ENCODE data around the gene CD58. TPM values are rescaled to one million over a fixed set of nuclear protein-coding genes. Genes with fewer than 3 reads are reported as not detected.

Gene CD58
- polyA plus RNA-seq, 2 donors = 21.2 to 25.3 TPM

DNA sequence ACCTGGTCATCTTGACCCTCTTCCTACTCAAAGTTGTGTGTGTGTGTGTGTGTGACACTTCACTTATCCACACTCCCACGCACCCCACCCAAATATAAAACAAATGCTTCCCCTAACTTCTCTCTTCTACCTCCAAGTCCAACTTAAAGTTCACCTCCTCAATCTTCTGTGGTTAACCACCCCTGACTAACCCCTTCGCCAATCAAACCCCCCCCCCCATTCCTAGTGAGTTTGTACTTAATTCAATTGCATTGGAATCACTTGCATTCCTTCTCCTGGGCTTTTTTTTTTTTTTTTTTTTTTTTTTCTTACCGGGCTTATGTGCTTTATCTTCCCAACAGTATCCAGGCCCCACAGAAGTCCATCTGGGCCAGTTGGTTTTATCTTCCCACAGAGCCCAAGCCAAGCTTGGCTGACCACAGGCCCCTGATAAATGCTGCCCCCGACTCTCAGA lies 78.4 kb downstream of the CD58 start:
- WGBS, 2 donors = 67 to 79% methylated on average over 4 of the region's 4 CpGs
- no peaks in the 10 kb centered on the region for H3K36me3 ChIP-seq (ENCODE audit: control insufficient read depth in 2 of 2, insufficient read depth in 2 of 2, low read length in 1 of 2)
- H3K9me3 ChIP-seq (ENCODE audit: control insufficient read depth in 2 of 2, insufficient read depth in 1 of 2, low read depth in 1 of 2, low read length in 1 of 2) = no peaks in the 10 kb centered on the region
- peaks cover 0 to 3% of the 10 kb centered on the region in 2 donors for H3K4me1 ChIP-seq (ENCODE audit: control insufficient read depth in 2 of 2, insufficient read depth in 2 of 2, low read length in 1 of 2)
- no peak overlapping the region for H3K4me3 ChIP-seq (ENCODE audit: low read depth in 1 of 2, low read length in 2 of 2)
- no peak overlapping the region for H3K27ac ChIP-seq (ENCODE audit: low read depth in 2 of 2, low read length in 1 of 2)
- H3K27me3 ChIP-seq (ENCODE audit: control insufficient read depth in 1 of 2, insufficient read depth in 2 of 2, low read length in 2 of 2) = no peaks in the 10 kb centered on the region

DNA sequence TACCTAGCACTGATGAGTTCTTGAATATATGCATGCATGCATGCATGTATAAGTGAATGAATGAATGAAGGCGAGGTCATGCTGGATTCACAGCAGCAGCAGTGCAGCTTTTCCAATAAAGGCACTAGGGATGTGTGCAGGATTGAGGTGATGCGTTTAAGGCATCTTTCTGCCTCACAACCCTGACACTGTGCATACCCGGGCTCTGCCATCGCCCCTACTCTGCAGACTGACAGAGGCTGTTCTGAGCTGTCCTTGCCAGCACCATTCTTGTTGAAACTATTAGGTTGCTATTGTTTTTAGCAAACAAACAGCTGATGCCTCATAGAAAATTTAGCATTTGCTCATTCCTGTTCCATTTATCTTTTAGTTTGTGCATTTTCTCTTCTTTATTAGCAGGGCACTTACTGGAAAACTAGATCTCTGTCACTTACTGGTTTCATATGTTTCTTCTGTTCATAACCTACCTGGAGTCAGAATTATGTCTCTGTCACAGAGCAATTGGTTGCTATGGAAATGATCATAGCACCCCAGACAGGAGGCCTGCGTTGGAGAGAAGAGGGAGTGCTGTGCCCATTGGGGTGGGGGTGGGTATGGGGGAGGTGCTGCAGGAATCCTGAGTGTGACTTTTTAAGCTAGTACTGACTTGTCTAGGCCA lies 79.0 kb downstream of the CD58 start:
- H3K4me1 ChIP-seq (ENCODE audit: control insufficient read depth in 2 of 2, insufficient read depth in 2 of 2, low read length in 1 of 2) = peaks cover 0 to 3% of the 10 kb centered on the region in 2 donors
- 86 to 91% methylated on average over 5 of the region's 5 CpGs for WGBS, 2 donors
- H3K36me3 ChIP-seq (ENCODE audit: control insufficient read depth in 2 of 2, insufficient read depth in 2 of 2, low read length in 1 of 2) = no peaks in the 10 kb centered on the region
- no peaks in the 10 kb centered on the region for H3K9me3 ChIP-seq (ENCODE audit: control insufficient read depth in 2 of 2, insufficient read depth in 1 of 2, low read depth in 1 of 2, low read length in 1 of 2)
- no peak overlapping the region for H3K27ac ChIP-seq (ENCODE audit: low read depth in 2 of 2, low read length in 1 of 2)
- no peak overlapping the region for H3K4me3 ChIP-seq (ENCODE audit: low read depth in 1 of 2, low read length in 2 of 2)
- no peaks in the 10 kb centered on the region for H3K27me3 ChIP-seq (ENCODE audit: control insufficient read depth in 1 of 2, insufficient read depth in 2 of 2, low read length in 2 of 2)

DNA sequence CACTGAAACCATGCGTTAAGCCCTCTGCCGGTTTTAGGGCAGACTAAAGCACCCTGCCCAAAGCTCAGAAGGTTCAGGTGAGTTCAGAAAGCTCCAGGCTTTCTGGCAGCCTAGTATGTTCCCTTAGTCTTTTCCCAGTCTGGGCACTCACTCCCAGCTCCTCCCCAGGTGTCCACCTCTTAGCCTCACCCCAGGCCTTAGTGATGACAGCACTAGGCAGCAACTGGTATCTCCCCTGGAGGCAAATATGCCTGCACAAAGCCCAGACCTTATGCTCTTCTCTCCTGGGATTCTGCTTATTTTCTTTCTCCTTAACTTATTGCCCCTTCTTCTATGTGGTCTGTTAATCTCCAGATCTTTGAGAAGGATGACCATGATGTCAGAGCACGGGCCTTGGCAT lies 80.2 kb downstream of the CD58 start:
- Histone ChIP-seq H3K4me3 (ENCODE audit: low read depth in 1 of 2, low read length in 2 of 2) (no peak overlapping the region), H3K9me3 (ENCODE audit: control insufficient read depth in 2 of 2, insufficient read depth in 1 of 2, low read depth in 1 of 2, low read length in 1 of 2) (no peaks in the 10 kb centered on the region), H3K27me3 (ENCODE audit: control insufficient read depth in 1 of 2, insufficient read depth in 2 of 2, low read length in 2 of 2) (no peaks in the 10 kb centered on the region), H3K4me1 (ENCODE audit: control insufficient read depth in 2 of 2, insufficient read depth in 2 of 2, low read length in 1 of 2) (peaks cover 0 to 3% of the 10 kb centered on the region in 2 donors), H3K36me3 (ENCODE audit: control insufficient read depth in 2 of 2, insufficient read depth in 2 of 2, low read length in 1 of 2) (no peaks in the 10 kb centered on the region), H3K27ac (ENCODE audit: low read depth in 2 of 2, low read length in 1 of 2) (no peak overlapping the region)
- WGBS, 2 donors = 77 to 83% methylated on average over 3 of the region's 3 CpGs

DNA sequence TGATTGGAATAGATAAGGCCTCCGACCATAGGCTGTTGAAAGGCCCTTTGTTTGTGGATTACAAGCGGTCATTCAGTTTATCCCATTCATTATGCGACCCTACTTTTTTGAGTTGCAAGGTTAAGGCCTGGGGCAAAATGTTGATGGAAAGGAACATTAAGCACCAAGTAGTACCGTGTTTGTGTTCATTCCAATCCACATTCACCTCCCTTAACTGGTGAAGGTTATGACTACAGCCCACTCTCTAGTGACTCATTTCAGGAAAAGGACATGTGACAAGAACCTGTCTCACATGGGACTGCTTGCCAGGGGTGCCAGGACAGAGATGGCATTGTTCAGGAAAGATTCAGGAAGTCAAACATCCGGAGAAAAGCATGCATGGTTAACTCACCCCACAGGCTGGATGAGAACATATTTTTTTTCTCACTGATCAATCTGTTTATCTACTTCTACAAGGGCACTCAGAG lies 81.6 kb downstream of the CD58 start:
- H3K27me3 ChIP-seq (ENCODE audit: control insufficient read depth in 1 of 2, insufficient read depth in 2 of 2, low read length in 2 of 2) = no peaks in the 10 kb centered on the region
- H3K4me3 ChIP-seq (ENCODE audit: low read depth in 1 of 2, low read length in 2 of 2) = no peak overlapping the region
- no peak overlapping the region for H3K27ac ChIP-seq (ENCODE audit: low read depth in 2 of 2, low read length in 1 of 2)
- peaks cover 0 to 3% of the 10 kb centered on the region in 2 donors for H3K4me1 ChIP-seq (ENCODE audit: control insufficient read depth in 2 of 2, insufficient read depth in 2 of 2, low read length in 1 of 2)
- no peaks in the 10 kb centered on the region for H3K36me3 ChIP-seq (ENCODE audit: control insufficient read depth in 2 of 2, insufficient read depth in 2 of 2, low read length in 1 of 2)
- 60 to 64% methylated on average over 5 of the region's 5 CpGs for WGBS, 2 donors
- H3K9me3 ChIP-seq (ENCODE audit: control insufficient read depth in 2 of 2, insufficient read depth in 1 of 2, low read depth in 1 of 2, low read length in 1 of 2) = no peaks in the 10 kb centered on the region

DNA sequence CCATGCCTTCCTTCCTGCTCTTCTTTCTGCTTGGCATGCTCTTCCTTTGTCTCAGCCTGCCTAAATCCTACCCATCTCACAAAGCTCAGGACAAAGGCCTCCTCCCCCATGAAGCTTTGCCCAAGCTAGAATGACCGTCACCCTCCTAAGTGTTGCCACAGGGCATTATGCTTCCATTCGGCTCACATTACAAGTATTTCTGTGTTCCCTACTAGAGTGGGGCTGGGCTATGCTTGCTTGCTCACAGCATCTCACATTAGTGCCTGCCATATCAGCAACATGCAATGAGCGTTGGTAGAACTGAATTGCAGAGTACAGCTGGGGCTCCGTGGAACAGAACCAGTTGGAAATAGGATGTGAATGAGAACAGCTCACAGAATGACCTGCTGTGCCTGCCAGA lies 82.8 kb downstream of the CD58 start:
- no peaks in the 10 kb centered on the region for H3K36me3 ChIP-seq (ENCODE audit: control insufficient read depth in 2 of 2, insufficient read depth in 2 of 2, low read length in 1 of 2)
- peaks cover 2 to 6% of the 10 kb centered on the region in 2 donors for H3K4me1 ChIP-seq (ENCODE audit: control insufficient read depth in 2 of 2, insufficient read depth in 2 of 2, low read length in 1 of 2)
- no peaks in the 10 kb centered on the region for H3K9me3 ChIP-seq (ENCODE audit: control insufficient read depth in 2 of 2, insufficient read depth in 1 of 2, low read depth in 1 of 2, low read length in 1 of 2)
- H3K27ac ChIP-seq (ENCODE audit: low read depth in 2 of 2, low read length in 1 of 2) = no peak overlapping the region
- WGBS, 2 donors = 64 to 68% methylated on average over 4 of the region's 4 CpGs
- no peaks in the 10 kb centered on the region for H3K27me3 ChIP-seq (ENCODE audit: control insufficient read depth in 1 of 2, insufficient read depth in 2 of 2, low read length in 2 of 2)
- no peak overlapping the region for H3K4me3 ChIP-seq (ENCODE audit: low read depth in 1 of 2, low read length in 2 of 2)

DNA sequence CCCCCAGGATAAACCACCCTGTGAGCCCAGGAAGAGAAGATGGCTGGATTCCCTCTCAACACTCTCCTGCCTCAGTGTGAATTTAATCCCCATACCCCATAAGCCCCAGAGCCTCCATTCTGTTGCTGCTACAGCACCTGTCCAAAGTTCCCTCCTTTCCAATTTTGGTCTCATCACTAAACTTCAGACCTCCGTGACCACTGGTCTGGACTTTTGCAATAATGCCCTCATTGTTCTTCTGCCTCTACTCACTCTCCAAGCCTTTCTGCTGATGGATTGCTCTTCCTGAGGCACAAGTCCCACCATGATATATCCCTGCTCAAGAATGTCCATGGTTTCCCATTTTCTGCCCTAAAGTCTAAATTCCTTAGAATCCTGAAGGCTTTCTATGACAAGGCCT lies 83.2 kb downstream of the CD58 start:
- peaks cover 2 to 6% of the 10 kb centered on the region in 2 donors for H3K4me1 ChIP-seq (ENCODE audit: control insufficient read depth in 2 of 2, insufficient read depth in 2 of 2, low read length in 1 of 2)
- no peaks in the 10 kb centered on the region for H3K36me3 ChIP-seq (ENCODE audit: control insufficient read depth in 2 of 2, insufficient read depth in 2 of 2, low read length in 1 of 2)
- WGBS, 2 donors = 88 to 89% methylated on average over 1 of the region's 1 CpG
- H3K27me3 ChIP-seq (ENCODE audit: control insufficient read depth in 1 of 2, insufficient read depth in 2 of 2, low read length in 2 of 2) = no peaks in the 10 kb centered on the region
- H3K27ac ChIP-seq (ENCODE audit: low read depth in 2 of 2, low read length in 1 of 2) = no peak overlapping the region
- no peaks in the 10 kb centered on the region for H3K9me3 ChIP-seq (ENCODE audit: control insufficient read depth in 2 of 2, insufficient read depth in 1 of 2, low read depth in 1 of 2, low read length in 1 of 2)
- H3K4me3 ChIP-seq (ENCODE audit: low read depth in 1 of 2, low read length in 2 of 2) = no peak overlapping the region

DNA sequence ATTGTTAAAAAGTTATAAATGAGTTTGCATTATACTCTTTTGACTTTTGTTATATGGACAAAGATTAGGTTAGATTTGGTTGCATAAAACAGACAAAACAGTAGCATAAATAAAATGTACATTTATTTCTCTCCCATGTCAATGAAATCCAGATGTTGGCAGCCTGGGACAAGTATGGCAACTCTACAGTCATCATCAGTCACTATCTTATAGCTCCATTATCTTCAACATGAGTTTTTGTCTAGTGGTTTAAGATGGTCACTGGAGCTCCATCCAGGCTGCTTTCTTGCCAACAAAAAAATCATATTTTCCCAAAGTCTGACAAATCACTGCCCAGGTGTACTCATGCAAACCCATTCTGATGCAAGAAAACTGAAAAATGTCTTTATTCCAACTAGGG lies 83.8 kb downstream of the CD58 start:
- Histone ChIP-seq H3K4me1 (ENCODE audit: control insufficient read depth in 2 of 2, insufficient read depth in 2 of 2, low read length in 1 of 2) (peaks cover 2 to 6% of the 10 kb centered on the region in 2 donors), H3K4me3 (ENCODE audit: low read depth in 1 of 2, low read length in 2 of 2) (no peak overlapping the region), H3K27me3 (ENCODE audit: control insufficient read depth in 1 of 2, insufficient read depth in 2 of 2, low read length in 2 of 2) (no peaks in the 10 kb centered on the region), H3K9me3 (ENCODE audit: control insufficient read depth in 2 of 2, insufficient read depth in 1 of 2, low read depth in 1 of 2, low read length in 1 of 2) (no peaks in the 10 kb centered on the region), H3K27ac (ENCODE audit: low read depth in 2 of 2, low read length in 1 of 2) (no peak overlapping the region), H3K36me3 (ENCODE audit: control insufficient read depth in 2 of 2, insufficient read depth in 2 of 2, low read length in 1 of 2) (no peaks in the 10 kb centered on the region)

DNA sequence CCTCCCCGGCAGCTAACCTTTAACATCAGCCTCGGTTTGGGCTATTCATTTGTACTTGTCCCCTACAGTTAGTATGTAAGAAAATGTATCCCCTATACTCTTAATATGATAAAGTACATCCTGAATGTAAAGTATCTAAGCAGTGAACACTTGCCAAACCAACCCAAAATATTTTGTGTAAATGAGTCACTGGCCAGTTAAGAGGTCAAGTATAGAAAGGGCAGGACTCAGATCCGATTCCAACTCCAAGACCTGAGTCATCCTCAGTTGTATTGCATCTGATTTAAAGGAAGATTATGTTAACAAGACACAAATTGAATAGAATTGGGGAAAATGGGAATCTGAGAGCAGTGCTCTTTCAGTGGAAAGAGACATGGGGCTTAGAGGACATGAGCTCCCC lies 84.4 kb downstream of the CD58 start:
- Histone ChIP-seq H3K36me3 (ENCODE audit: control insufficient read depth in 2 of 2, insufficient read depth in 2 of 2, low read length in 1 of 2) (no peaks in the 10 kb centered on the region), H3K9me3 (ENCODE audit: control insufficient read depth in 2 of 2, insufficient read depth in 1 of 2, low read depth in 1 of 2, low read length in 1 of 2) (no peaks in the 10 kb centered on the region), H3K27me3 (ENCODE audit: control insufficient read depth in 1 of 2, insufficient read depth in 2 of 2, low read length in 2 of 2) (no peaks in the 10 kb centered on the region), H3K4me1 (ENCODE audit: control insufficient read depth in 2 of 2, insufficient read depth in 2 of 2, low read length in 1 of 2) (peaks cover 2 to 6% of the 10 kb centered on the region in 2 donors), H3K27ac (ENCODE audit: low read depth in 2 of 2, low read length in 1 of 2) (no peak overlapping the region), H3K4me3 (ENCODE audit: low read depth in 1 of 2, low read length in 2 of 2) (no peak overlapping the region)
- WGBS, 2 donors = 58 to 65% methylated on average over 3 of the region's 3 CpGs

DNA sequence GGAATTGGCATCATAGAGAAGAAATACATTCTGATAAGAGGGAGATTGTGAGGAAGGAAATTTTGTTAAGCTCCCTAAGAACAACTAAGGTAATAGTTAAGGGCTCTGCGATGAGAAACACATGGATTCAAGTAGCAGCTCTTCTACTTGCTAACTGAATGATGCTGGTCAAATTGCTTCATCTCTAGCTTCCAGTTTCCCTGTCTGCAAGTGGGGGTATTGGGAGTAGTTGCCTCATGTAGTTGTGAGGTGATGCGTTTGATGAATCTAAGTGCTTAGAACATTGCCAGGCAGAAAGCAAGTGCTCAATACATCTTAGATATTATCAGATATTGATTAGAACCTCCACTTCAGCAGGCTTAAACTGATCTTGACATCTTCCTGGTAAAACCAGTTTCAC lies 84.8 kb downstream of the CD58 start:
- H3K36me3 ChIP-seq (ENCODE audit: control insufficient read depth in 2 of 2, insufficient read depth in 2 of 2, low read length in 1 of 2) = no peaks in the 10 kb centered on the region
- H3K4me3 ChIP-seq (ENCODE audit: low read depth in 1 of 2, low read length in 2 of 2) = no peak overlapping the region
- no peak overlapping the region for H3K27ac ChIP-seq (ENCODE audit: low read depth in 2 of 2, low read length in 1 of 2)
- H3K4me1 ChIP-seq (ENCODE audit: control insufficient read depth in 2 of 2, insufficient read depth in 2 of 2, low read length in 1 of 2) = peaks cover 2 to 6% of the 10 kb centered on the region in 2 donors
- H3K27me3 ChIP-seq (ENCODE audit: control insufficient read depth in 1 of 2, insufficient read depth in 2 of 2, low read length in 2 of 2) = no peaks in the 10 kb centered on the region
- 90% methylated on average over 2 of the region's 2 CpGs for WGBS, 2 donors
- H3K9me3 ChIP-seq (ENCODE audit: control insufficient read depth in 2 of 2, insufficient read depth in 1 of 2, low read depth in 1 of 2, low read length in 1 of 2) = no peaks in the 10 kb centered on the region

DNA sequence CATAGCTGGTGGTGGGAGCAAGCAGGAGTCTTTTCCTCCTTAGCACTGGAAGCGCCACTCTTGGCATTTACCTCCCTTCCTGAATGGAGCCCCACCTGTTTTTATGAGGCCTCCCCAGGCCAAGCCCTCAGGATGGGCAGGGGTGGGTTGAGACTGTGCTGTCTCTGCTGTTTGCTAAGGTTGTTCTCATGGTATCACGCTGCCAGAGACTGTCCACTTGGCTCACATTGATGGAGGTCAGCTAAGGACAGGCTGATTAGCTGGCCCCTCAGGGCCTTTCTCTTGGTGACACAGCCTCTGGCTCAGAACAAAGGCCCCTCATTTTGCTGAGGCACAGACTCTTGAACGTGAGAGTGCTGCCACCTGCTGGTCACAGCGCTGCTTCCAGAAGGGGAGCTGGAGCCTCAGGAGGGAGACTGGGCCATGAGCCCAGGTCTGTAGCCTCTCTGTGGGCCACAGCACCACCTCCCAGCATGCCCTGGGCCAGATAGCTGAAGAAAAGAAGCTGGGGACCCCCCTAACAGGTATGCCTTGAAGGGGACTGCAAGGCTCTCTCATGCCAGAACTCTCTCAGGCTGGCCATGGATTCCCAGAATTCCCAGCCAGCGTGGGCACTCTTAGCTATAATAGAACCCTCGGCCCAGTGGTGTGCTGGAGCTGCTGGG lies 85.6 kb downstream of the CD58 start:
- H3K27me3 ChIP-seq (ENCODE audit: control insufficient read depth in 1 of 2, insufficient read depth in 2 of 2, low read length in 2 of 2) = no peaks in the 10 kb centered on the region
- H3K4me1 ChIP-seq (ENCODE audit: control insufficient read depth in 2 of 2, insufficient read depth in 2 of 2, low read length in 1 of 2) = peaks cover 2 to 6% of the 10 kb centered on the region in 2 donors
- WGBS, 2 donors = 28 to 36% methylated on average over 6 of the region's 6 CpGs
- no peak overlapping the region for H3K27ac ChIP-seq (ENCODE audit: low read depth in 2 of 2, low read length in 1 of 2)
- H3K4me3 ChIP-seq (ENCODE audit: low read depth in 1 of 2, low read length in 2 of 2) = no peak overlapping the region
- no peaks in the 10 kb centered on the region for H3K9me3 ChIP-seq (ENCODE audit: control insufficient read depth in 2 of 2, insufficient read depth in 1 of 2, low read depth in 1 of 2, low read length in 1 of 2)
- no peaks in the 10 kb centered on the region for H3K36me3 ChIP-seq (ENCODE audit: control insufficient read depth in 2 of 2, insufficient read depth in 2 of 2, low read length in 1 of 2)

Measured in esophagus (tissue), 2 donors.